ENCODE results near the gene ATP8A2.

GRCh38 chr13:26007261-26008125 is 635.7 kb downstream of the ATP8A2 start:
- TF ChIP-seq REST (IDR thresholded peaks at IDR 0.05; ENCODE audit: borderline replicate concordance) (no peak), REST (CRISPR knock-in tag; IDR thresholded peaks at IDR 0.05; ENCODE audit: low read depth) (no peak), PRMT5 (CRISPR knock-in tag; IDR thresholded peaks at IDR 0.05) (no peak), HLTF (IDR thresholded peaks at IDR 0.05) (no peak), CTCF (IDR thresholded peaks at IDR 0.05 in 2 of 3, conservative IDR thresholded peaks at IDR 0.05 in 1 of 3; ENCODE audit: insufficient read depth in 2 of 3, low read depth in 1 of 3, low read length in 3 of 3) (no peak), CHD4 (IDR thresholded peaks at IDR 0.05; ENCODE audit: insufficient read depth, insufficient replicate concordance, low read depth, low read length, poor library complexity, severe bottlenecking) (no peak), KLF1 (tag; IDR thresholded peaks at IDR 0.05) (no peak), EP300 (IDR thresholded peaks at IDR 0.05; ENCODE audit: low read length) (no peak)
- TF ChIP-seq, protein P1, sequence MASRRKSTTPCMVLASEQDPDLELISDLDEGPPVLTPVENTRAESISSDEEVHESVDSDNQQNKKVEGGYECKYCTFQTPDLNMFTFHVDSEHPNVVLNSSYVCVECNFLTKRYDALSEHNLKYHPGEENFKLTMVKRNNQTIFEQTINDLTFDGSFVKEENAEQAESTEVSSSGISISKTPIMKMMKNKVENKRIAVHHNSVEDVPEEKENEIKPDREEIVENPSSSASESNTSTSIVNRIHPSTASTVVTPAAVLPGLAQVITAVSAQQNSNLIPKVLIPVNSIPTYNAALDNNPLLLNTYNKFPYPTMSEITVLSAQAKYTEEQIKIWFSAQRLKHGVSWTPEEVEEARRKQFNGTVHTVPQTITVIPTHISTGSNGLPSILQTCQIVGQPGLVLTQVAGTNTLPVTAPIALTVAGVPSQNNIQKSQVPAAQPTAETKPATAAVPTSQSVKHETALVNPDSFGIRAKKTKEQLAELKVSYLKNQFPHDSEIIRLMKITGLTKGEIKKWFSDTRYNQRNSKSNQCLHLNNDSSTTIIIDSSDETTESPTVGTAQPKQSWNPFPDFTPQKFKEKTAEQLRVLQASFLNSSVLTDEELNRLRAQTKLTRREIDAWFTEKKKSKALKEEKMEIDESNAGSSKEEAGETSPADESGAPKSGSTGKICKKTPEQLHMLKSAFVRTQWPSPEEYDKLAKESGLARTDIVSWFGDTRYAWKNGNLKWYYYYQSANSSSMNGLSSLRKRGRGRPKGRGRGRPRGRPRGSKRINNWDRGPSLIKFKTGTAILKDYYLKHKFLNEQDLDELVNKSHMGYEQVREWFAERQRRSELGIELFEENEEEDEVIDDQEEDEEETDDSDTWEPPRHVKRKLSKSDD (conservative IDR thresholded peaks at IDR 0.05; ENCODE audit: low read length), result no peak

All from K562 (cell line).